HepG2 (cell line): ENCODE data around the gene TYRP1.

ENCODE experiments used
- CTCF ChIP-seq: sonication (generic); formaldehyde crosslinking; IDR thresholded peaks from 2 replicates; pipeline ENCODE4 v1.5.0; 2020; ENCODE audit warnings: mild to moderate bottlenecking, missing genetic modification reagents, moderate library complexity
- FIP1L1 ChIP-seq: fragments of 200-400 bp; formaldehyde crosslinking; IDR thresholded peaks from 2 replicates; pipeline ENCODE4 v1.6.1; 2018; ENCODE audit warnings: low read depth, mild to moderate bottlenecking, low read length, moderate library complexity, borderline replicate concordance; ENCODE audit not compliant: insufficient read depth
- MAFK ChIP-seq, 2 experiments: IDR thresholded peaks in 1 of 2; conservative IDR thresholded peaks in 1 of 2; 2 replicates each; pipeline ENCODE4 v1.6.1; 2011; ENCODE audit warnings: improper control_type of control experiment in 2 of 2, low read length in 2 of 2
- NR2C2 ChIP-seq: sonication (generic); formaldehyde crosslinking; IDR thresholded peaks from 2 replicates; pipeline ENCODE4 v1.4.0; 2020; ENCODE audit warnings: missing genetic modification reagents, mild to moderate bottlenecking, moderate library complexity, borderline replicate concordance
- POLR2AphosphoS5 ChIP-seq: IDR thresholded peaks from 2 replicates; pipeline ENCODE4 v1.6.1; 2012; ENCODE audit warnings: low read depth, low read length
- RARG ChIP-seq: sonication (generic); formaldehyde crosslinking; IDR thresholded peaks from 2 replicates; pipeline ENCODE4 v1.4.0; 2020; ENCODE audit warnings: low read depth, mild to moderate bottlenecking, missing genetic modification reagents
- ZNF138 ChIP-seq: sonication (generic); formaldehyde crosslinking; IDR thresholded peaks from 2 replicates; pipeline ENCODE4 v1.5.0; 2020; ENCODE audit warnings: mild to moderate bottlenecking, low read depth, missing genetic modification reagents

- TF ChIP-seq NR2C2 (CRISPR knock-in tag): no peak
- TF ChIP-seq FIP1L1: no peak
- TF ChIP-seq RARG (CRISPR knock-in tag): no peak
- TF ChIP-seq MAFK (conservative IDR thresholded peaks at IDR 0.05 in 1 of 2, IDR thresholded peaks at IDR 0.05 in 1 of 2; ENCODE audit: low read length in 2 of 2): no peak
- no peak for TF ChIP-seq CTCF
- no peak for TF ChIP-seq POLR2AphosphoS5
- TF ChIP-seq ZNF138 (CRISPR knock-in tag): no peak
These were observed 23.8 kb downstream of the TYRP1 start for GRCh38 chr9:12716823-12717600.
